Measurements from ENCODE around the gene INO80.

- TF ChIP-seq CTCF (conservative IDR thresholded peaks at IDR 0.05; ENCODE audit: low read depth, low read length): no peak
- no peak for TF ChIP-seq EZH2 (IDR thresholded peaks at IDR 0.05; ENCODE audit: borderline replicate concordance, low read depth, low read length, poor library complexity, severe bottlenecking)
Observed at GRCh38 chr15:41047474-41047873, 68.6 kb downstream of the INO80 start.

Measured in A673 (cell line).